K562 (cell line): ENCODE results near the gene NTSR1. TPM values are rescaled to one million over a fixed set of nuclear protein-coding genes. Genes with fewer than 3 reads are reported as not detected.

ENCODE experiments used
- ATAC-seq: fragments of 200-7000 bp; cut with Tn5 transposase; 3 replicates; pipeline ENCODE4 v1.9.1; 2020; ENCODE audit warnings: moderate library complexity
- BruUV-seq: library from RNA; stranded (reverse); fragments of 400-500 nt; replicated peaks from 2 replicates; lab custom pipeline; 2021; lab: Mats Ljungman, UMichigan
- CTCF ChIA-PET: fragments of 300-600 bp; formaldehyde crosslinking; extraction: SDS; loops from one replicate; lab custom pipeline; 2021; ENCODE audit warnings: low intra/inter-chr PET ratio; lab: Yijun Ruan, JAX
- POLR2A ChIA-PET: fragments of 300-600, 350-650 bp; sonication (Branson Sonifier 250); formaldehyde crosslinking; extraction: SDS; loops from one replicate; lab custom pipeline; 2021; ENCODE audit warnings: antibody characterized with exemption, inconsistent platforms; lab: Yijun Ruan, JAX
- DNase-seq, 4 experiments: peaks; one replicate each; pipeline versions ENCODE4 v3.0.0 to v3.0.0-alpha.2; 2011 to 2018; ENCODE audit warnings: low spot score in 3 of 4, mixed read lengths in 3 of 4; ENCODE audit errors: extremely low read depth in 1 of 4
- FAIRE-seq: peaks from 2 replicates; lab custom pipeline; 2011; peaks lifted over from hg19 to GRCh38; lab: Jason Lieb, UNC
- H2AFZ ChIP-seq: 2 replicates; pipeline ENCODE4 v1.6.0; 2011; ENCODE audit warnings: low read depth, low read length, control low read depth, inconsistent platforms
- H3K27ac ChIP-seq: fragments of 200-600 bp; 3 replicates; pipeline ENCODE4 v1.8.0; 2011; ENCODE audit warnings: low read depth, mild to moderate bottlenecking, control low read depth, inconsistent platforms, low read length, moderate library complexity, mixed read lengths; ENCODE audit errors: extremely low read depth
- H3K27me3 ChIP-seq, 2 experiments: fragments of 300-600 bp in 1 of 2; 2 replicates in 1 of 2; 3 replicates in 1 of 2; pipeline versions ENCODE4 v1.6.0 to v1.8.0; 2011; ENCODE audit warnings: inconsistent platforms in 2 of 2, low read length in 2 of 2, mild to moderate bottlenecking in 1 of 2, mixed read lengths in 1 of 2, moderate library complexity in 1 of 2; ENCODE audit not compliant: control insufficient read depth in 2 of 2, insufficient read depth in 2 of 2
- H3K36me3 ChIP-seq: fragments of 300-600 bp; 3 replicates; pipeline ENCODE4 v1.8.0; 2011; ENCODE audit warnings: mild to moderate bottlenecking, low read length, inconsistent platforms; ENCODE audit not compliant: control insufficient read depth, insufficient read depth
- H3K4me1 ChIP-seq, 2 experiments: fragments of 200-600 bp in 1 of 2; replicated peaks in 1 of 2; 2 replicates in 1 of 2; 3 replicates in 1 of 2; pipeline versions ENCODE4 v1.5.1 to v1.8.0; 2011; ENCODE audit warnings: inconsistent platforms in 2 of 2, low read length in 2 of 2, mild to moderate bottlenecking in 1 of 2, mixed read lengths in 1 of 2, moderate library complexity in 1 of 2; ENCODE audit not compliant: control insufficient read depth in 2 of 2, insufficient read depth in 2 of 2
- H3K4me2 ChIP-seq: 2 replicates; pipeline ENCODE4 v1.6.1; 2011; ENCODE audit warnings: low read length, control low read depth, inconsistent platforms, mixed read lengths; ENCODE audit not compliant: insufficient read depth
- H3K4me3 ChIP-seq: fragments of 200-600 bp; sonication (generic), shearing (Covaris generic); 2 replicates; pipeline ENCODE4 v1.5.1; 2016; ENCODE audit warnings: control low read depth, inconsistent platforms
- H3K79me2 ChIP-seq: fragments of 200-600 bp; 3 replicates; pipeline ENCODE4 v1.8.0; 2011; ENCODE audit warnings: low read length, inconsistent platforms; ENCODE audit not compliant: control insufficient read depth, insufficient read depth
- H3K9ac ChIP-seq, 2 experiments: 2 replicates each; pipeline versions ENCODE4 v1.6.0 to v1.6.1; 2011; ENCODE audit warnings: low read depth in 2 of 2, low read length in 2 of 2, control low read depth in 1 of 2, inconsistent platforms in 1 of 2, mild to moderate bottlenecking in 1 of 2, mixed read lengths in 1 of 2; ENCODE audit not compliant: insufficient read depth in 1 of 2
- H3K9me1 ChIP-seq: one replicate; pipeline ENCODE4 v1.6.0; 2011; ENCODE audit warnings: inconsistent platforms, mild to moderate bottlenecking, low read length, moderate library complexity; ENCODE audit not compliant: control insufficient read depth, insufficient read depth
- H3K9me3 ChIP-seq: replicated peaks from 2 replicates; pipeline ENCODE4 v1.5.1; 2011; ENCODE audit warnings: low read depth, low read length, inconsistent platforms; ENCODE audit not compliant: control insufficient read depth, insufficient read depth
- H4K20me1 ChIP-seq: replicated peaks from 2 replicates; pipeline ENCODE4 v1.6.1; 2011; ENCODE audit warnings: low read length, inconsistent platforms, mixed read lengths; ENCODE audit not compliant: control insufficient read depth, insufficient read depth
- HMGN3 ChIP-seq: IDR thresholded peaks from 2 replicates; pipeline ENCODE4 v1.6.1; 2011; ENCODE audit warnings: borderline replicate concordance, low read depth, mild to moderate bottlenecking, mixed read lengths, low read length; ENCODE audit not compliant: insufficient read length; ENCODE audit errors: extremely low read depth
- RBFOX2 ChIP-seq: fragments of 200-400 bp; formaldehyde crosslinking; IDR thresholded peaks from 2 replicates; pipeline ENCODE4 v1.6.1; 2017; ENCODE audit warnings: low read depth, mild to moderate bottlenecking, low read length, moderate library complexity
- SREBF1 ChIP-seq: fragments of 150-350 bp; IDR thresholded peaks from 2 replicates; pipeline ENCODE4 v1.6.1; 2014; ENCODE audit warnings: antibody characterized with exemption, low read depth, low read length, borderline replicate concordance
- WGBS: fragments of 100-300 bp; shearing (Covaris generic); methylation state at CpG from one replicate; pipeline ENCODE4 v1.1.6; 2016; ENCODE audit warnings: low coverage, mixed read lengths; ENCODE audit not compliant: insufficient coverage; ENCODE audit errors: missing lambda C conversion rate; 5-methylcytosine and 5-hydroxymethylcytosine counted together
- in situ Hi-C: fragments of 300-500 bp; cut with MboI; formaldehyde crosslinking; loops from 4 replicates; pipeline ENCODE4 v1.15.0; 2018; ENCODE audit warnings: inconsistent platforms, mixed read lengths
- intact Hi-C: fragments of 100-400 bp; cut with micrococcal nuclease; formaldehyde crosslinking; loops from 2 replicates; pipeline ENCODE4 v1.14.2; 2022
- polyA plus RNA-seq, 8 experiments: library from polyadenylated mRNA; depleted of rRNA in 4 of 8; stranded (reverse) in 5 of 8; unstranded in 3 of 8; fragments of >200 nt; fragmentation: Nextera tagmentation in 2 of 8; fragmentation: Illumina TruSeq in 1 of 8; extraction: Ambion mirVana in 2 of 8; extraction: Trizol in 1 of 8; gene quantifications; 2 replicates each; pipeline versions ENCODE4 v1.2.1 to v1.2.3, GENCODE V29; 2011 to 2014; ENCODE audit warnings: inconsistent platforms in 1 of 8, missing spikeins in 1 of 8
- total RNA-seq, 7 experiments: library from RNA; depleted of rRNA in 6 of 7; stranded (reverse); fragments of >200 nt in 6 of 7; fragmentation: Illumina TruSeq in 2 of 7; extraction: Trizol in 2 of 7; gene quantifications; 2 replicates each; pipeline versions ENCODE4 v1.2.1 to v1.2.3, GENCODE V29; 2011 to 2021; ENCODE audit warnings: low replicate concordance in 1 of 7

Gene NTSR1
- total and polyA plus RNA-seq, 9 of the 15 experiments (the other 6 are each of a cell fraction or from before 2014, with no cell fraction given) = 0.04 to 0.40 (median 0.13) TPM; not detected in 3

- no TSS peak for BruUV-seq
- no peak for FAIRE-seq
- H3K4me1 ChIP-seq = peaks cover 6 to 51% of the 10 kb centered on the region in 2 experiments; a peak in 3 of 5 replicates
- H3K4me2 ChIP-seq = no peak overlapping the region
- ChIA-PET CTCF (no interaction called here), POLR2A (interaction anchor here (0.6 kb wide), 1 partner anchor 387 kb away, joined by 5 read pairs; no protein-coding TSS in a partner anchor)
- DNase-seq = no peak
- H3K27me3 ChIP-seq = no peaks in the 10 kb centered on the region
- intact Hi-C loops = no loop called here
- H3K9me3 ChIP-seq = no peaks in the 10 kb centered on the region
- no peak for ATAC-seq
- H3K79me2 ChIP-seq = peaks cover 12% of the 10 kb centered on the region; the same call in 2 of the 3 replicates
- H3K9ac ChIP-seq = peak overlapping the region in 1 of 2 experiments; percentile 46; a peak in 1 of 4 replicates
- in situ Hi-C loops = no loop called here
- 93% methylated on average over 7 of the region's 8 CpGs for WGBS
- H2AFZ ChIP-seq = no peak overlapping the region
- TF ChIP-seq RBFOX2 = 0 out of 2 replicates have a peak, but pooled peaks have one; percentile 10
- TF ChIP-seq SREBF1 = no peak
- H3K4me3 ChIP-seq = no peak overlapping the region
- H3K36me3 ChIP-seq = peaks cover 39% of the 10 kb centered on the region; the same call in 2 of the 3 replicates
- no peaks in the 10 kb centered on the region for H4K20me1 ChIP-seq
- H3K9me1 ChIP-seq = no peaks in the 10 kb centered on the region
- H3K27ac ChIP-seq = no peak overlapping the region
These were observed 90.4 kb downstream of the NTSR1 start for GRCh38 chr20:62799036-62799435.

GRCh38 chr20:62799459-62799858 is 90.8 kb downstream of the NTSR1 start:
- H3K79me2 ChIP-seq = peaks cover 12% of the 10 kb centered on the region; the same call in 2 of the 3 replicates
- peaks cover 8 to 51% of the 10 kb centered on the region in 2 experiments; a peak in 3 of 5 replicates for H3K4me1 ChIP-seq
- in situ Hi-C loops = no loop called here
- no peaks in the 10 kb centered on the region for H4K20me1 ChIP-seq
- TF ChIP-seq HMGN3 (no peak), RBFOX2 (peak; percentile 32)
- DNase-seq (no peak), ATAC-seq (no peak), FAIRE-seq (no peak)
- no peak overlapping the region for H3K4me3 ChIP-seq
- peaks cover 39% of the 10 kb centered on the region; the same call in 2 of the 3 replicates for H3K36me3 ChIP-seq
- no peak overlapping the region for H3K9ac ChIP-seq
- CTCF ChIA-PET = no interaction called here
- POLR2A ChIA-PET = interaction anchor here (0.6 kb wide), 1 partner anchor 387 kb away, joined by 5 read pairs; no protein-coding TSS in a partner anchor
- BruUV-seq = no TSS peak
- no peaks in the 10 kb centered on the region for H3K27me3 ChIP-seq
- no peaks in the 10 kb centered on the region for H3K9me1 ChIP-seq
- H3K9me3 ChIP-seq = no peaks in the 10 kb centered on the region
- no peak overlapping the region for H3K4me2 ChIP-seq
- no peak overlapping the region for H3K27ac ChIP-seq
- WGBS = 96% methylated on average over 14 of the region's 19 CpGs
- intact Hi-C loops = no loop called here
- no peak overlapping the region for H2AFZ ChIP-seq
